KMS-11 (cell line): Measurements from ENCODE around the gene CX3CL1.

Experiments used
- H2AFZ ChIP-seq: fragments of 200-600 bp; sonication (generic); 2 replicates; pipeline ENCODE4 v1.6.1; 2016; ENCODE audit warnings: antibody characterized with exemption, mixed run types, low read depth
- H3K27ac ChIP-seq: fragments of 200-600 bp; sonication (generic); 2 replicates; pipeline ENCODE4 v1.6.1; 2016; ENCODE audit warnings: mild to moderate bottlenecking, mixed run types
- H3K27me3 ChIP-seq: fragments of 200-600 bp; sonication (generic); 2 replicates; pipeline ENCODE4 v1.6.1; 2017; ENCODE audit warnings: mild to moderate bottlenecking, low read depth, mixed run types, moderate library complexity; ENCODE audit not compliant: insufficient read depth
- H3K36me3 ChIP-seq: fragments of 200-600 bp; sonication (generic); 2 replicates; pipeline ENCODE4 v1.6.1; 2017; ENCODE audit warnings: mild to moderate bottlenecking, mixed run types; ENCODE audit not compliant: insufficient read depth
- H3K4me1 ChIP-seq: fragments of 200-600 bp; sonication (generic); 2 replicates; pipeline ENCODE4 v1.6.1; 2016; ENCODE audit warnings: mild to moderate bottlenecking, low read depth, mixed run types; ENCODE audit not compliant: poor library complexity, severe bottlenecking
- H3K4me2 ChIP-seq: fragments of 200-600 bp; sonication (generic); 2 replicates; pipeline ENCODE4 v1.7.0; 2016; ENCODE audit warnings: mild to moderate bottlenecking, mixed run types
- H3K4me3 ChIP-seq: fragments of 200-600 bp; sonication (generic); IDR thresholded peaks from 2 replicates; pipeline ENCODE4 v1.6.1; 2017; ENCODE audit warnings: low read depth, low read length, mixed read lengths; ENCODE audit not compliant: insufficient read depth
- H3K79me2 ChIP-seq: fragments of 200-600 bp; sonication (generic); 2 replicates; pipeline ENCODE4 v1.6.1; 2016; ENCODE audit warnings: low read depth, mixed run types; ENCODE audit not compliant: insufficient read depth
- H3K9ac ChIP-seq: fragments of 200-600 bp; sonication (generic); 2 replicates; pipeline ENCODE4 v1.6.1; 2016; ENCODE audit warnings: mild to moderate bottlenecking, mixed run types
- H4K20me1 ChIP-seq: fragments of 200-600 bp; sonication (generic); 2 replicates; pipeline ENCODE4 v1.6.1; 2016; ENCODE audit warnings: mild to moderate bottlenecking, mixed run types; ENCODE audit not compliant: insufficient read depth
- TF ChIP-seq, protein P1 (sequence below): fragments of 200-600 bp; sonication (generic); conservative IDR thresholded peaks from 2 replicates; pipeline ENCODE4 v1.6.1; 2017; ENCODE audit warnings: low read depth, mild to moderate bottlenecking, antibody characterized with exemption, low read length, moderate library complexity, mixed read lengths

CX3CL1 gene

DNA sequence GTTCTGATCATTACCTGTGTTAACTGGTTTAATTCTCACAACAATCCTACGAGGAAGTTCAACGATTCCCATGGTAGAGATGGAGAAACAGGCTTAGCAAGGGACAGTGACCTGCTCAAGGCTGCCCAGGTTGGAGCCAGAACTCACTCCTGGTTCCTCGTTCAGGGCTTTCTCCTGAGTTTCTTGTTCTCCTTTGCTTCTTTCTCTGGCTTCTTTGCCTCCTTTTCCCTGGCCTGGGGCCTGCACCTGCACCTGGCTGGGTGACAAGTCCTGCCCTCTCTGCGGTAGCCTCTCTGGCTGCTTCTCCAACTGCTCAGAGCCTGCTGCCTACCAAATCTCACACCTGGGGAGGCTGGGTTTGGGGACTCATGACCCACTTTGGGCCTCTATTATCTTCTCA lies 10.9 kb upstream of the CX3CL1 start:
- Histone ChIP-seq H3K4me1 (no peaks in the 10 kb centered on the region), H3K9ac (no peak overlapping the region), H3K4me3 (no peak overlapping the region), H3K79me2 (no peaks in the 10 kb centered on the region), H3K36me3 (no peaks in the 10 kb centered on the region), H3K4me2 (no peak overlapping the region), H2AFZ (no peak overlapping the region), H3K27ac (no peak overlapping the region), H4K20me1 (no peaks in the 10 kb centered on the region), H3K27me3 (no peaks in the 10 kb centered on the region)
- TF ChIP-seq, protein P1, sequence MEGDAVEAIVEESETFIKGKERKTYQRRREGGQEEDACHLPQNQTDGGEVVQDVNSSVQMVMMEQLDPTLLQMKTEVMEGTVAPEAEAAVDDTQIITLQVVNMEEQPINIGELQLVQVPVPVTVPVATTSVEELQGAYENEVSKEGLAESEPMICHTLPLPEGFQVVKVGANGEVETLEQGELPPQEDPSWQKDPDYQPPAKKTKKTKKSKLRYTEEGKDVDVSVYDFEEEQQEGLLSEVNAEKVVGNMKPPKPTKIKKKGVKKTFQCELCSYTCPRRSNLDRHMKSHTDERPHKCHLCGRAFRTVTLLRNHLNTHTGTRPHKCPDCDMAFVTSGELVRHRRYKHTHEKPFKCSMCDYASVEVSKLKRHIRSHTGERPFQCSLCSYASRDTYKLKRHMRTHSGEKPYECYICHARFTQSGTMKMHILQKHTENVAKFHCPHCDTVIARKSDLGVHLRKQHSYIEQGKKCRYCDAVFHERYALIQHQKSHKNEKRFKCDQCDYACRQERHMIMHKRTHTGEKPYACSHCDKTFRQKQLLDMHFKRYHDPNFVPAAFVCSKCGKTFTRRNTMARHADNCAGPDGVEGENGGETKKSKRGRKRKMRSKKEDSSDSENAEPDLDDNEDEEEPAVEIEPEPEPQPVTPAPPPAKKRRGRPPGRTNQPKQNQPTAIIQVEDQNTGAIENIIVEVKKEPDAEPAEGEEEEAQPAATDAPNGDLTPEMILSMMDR: no peak

DNA sequence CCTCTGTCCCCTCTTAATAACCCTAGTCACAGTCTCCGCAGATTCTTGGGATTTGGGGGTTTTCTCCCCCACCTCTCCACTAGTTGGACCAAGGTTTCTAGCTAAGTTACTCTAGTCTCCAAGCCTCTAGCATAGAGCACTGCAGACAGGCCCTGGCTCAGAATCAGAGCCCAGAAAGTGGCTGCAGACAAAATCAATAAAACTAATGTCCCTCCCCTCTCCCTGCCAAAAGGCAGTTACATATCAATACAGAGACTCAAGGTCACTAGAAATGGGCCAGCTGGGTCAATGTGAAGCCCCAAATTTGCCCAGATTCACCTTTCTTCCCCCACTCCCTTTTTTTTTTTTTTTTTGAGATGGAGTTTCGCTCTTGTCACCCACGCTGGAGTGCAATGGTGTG lies 8.1 kb upstream of the CX3CL1 start:
- no peak overlapping the region for H3K4me3 ChIP-seq
- H2AFZ ChIP-seq: no peak overlapping the region
- no peaks in the 10 kb centered on the region for H3K36me3 ChIP-seq
- H3K4me2 ChIP-seq: no peak overlapping the region
- no peaks in the 10 kb centered on the region for H3K79me2 ChIP-seq
- no peak overlapping the region for H3K9ac ChIP-seq
- H4K20me1 ChIP-seq: no peaks in the 10 kb centered on the region
- H3K27me3 ChIP-seq: no peaks in the 10 kb centered on the region
- H3K4me1 ChIP-seq: no peaks in the 10 kb centered on the region
- H3K27ac ChIP-seq: no peak overlapping the region
- TF ChIP-seq, protein P1: no peak

DNA sequence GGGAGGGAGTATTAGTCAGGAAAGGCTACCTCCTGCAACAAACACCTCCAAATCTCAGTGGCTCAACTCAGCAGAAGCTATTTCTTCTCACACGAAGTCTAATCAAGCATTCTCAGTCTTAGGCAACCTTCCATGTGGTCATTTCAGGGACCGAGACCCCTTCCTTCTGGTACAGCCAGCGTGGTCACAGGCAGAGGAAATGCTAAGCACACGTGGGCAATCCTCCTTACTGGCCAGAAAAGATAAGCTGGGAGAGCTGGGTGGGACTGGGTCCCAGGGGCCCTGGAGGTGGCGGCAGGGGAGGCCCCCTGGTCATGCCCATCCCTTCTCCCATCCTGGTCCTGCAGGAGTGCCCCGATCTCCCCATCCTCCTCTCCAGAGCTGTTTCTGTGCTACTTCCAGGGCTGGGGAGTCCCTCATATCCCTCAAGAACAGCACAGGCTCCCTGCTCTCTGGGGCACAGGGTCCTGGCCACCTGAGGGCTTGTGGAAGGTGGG lies 5.7 kb upstream of the CX3CL1 start:
- TF ChIP-seq, protein P1: no peak
- no peaks in the 10 kb centered on the region for H3K4me1 ChIP-seq
- H3K9ac ChIP-seq: no peak overlapping the region
- no peak overlapping the region for H3K27ac ChIP-seq
- H2AFZ ChIP-seq: no peak overlapping the region
- no peaks in the 10 kb centered on the region for H4K20me1 ChIP-seq
- no peak overlapping the region for H3K4me3 ChIP-seq
- H3K36me3 ChIP-seq: no peaks in the 10 kb centered on the region
- no peaks in the 10 kb centered on the region for H3K79me2 ChIP-seq
- no peaks in the 10 kb centered on the region for H3K27me3 ChIP-seq
- H3K4me2 ChIP-seq: no peak overlapping the region

DNA sequence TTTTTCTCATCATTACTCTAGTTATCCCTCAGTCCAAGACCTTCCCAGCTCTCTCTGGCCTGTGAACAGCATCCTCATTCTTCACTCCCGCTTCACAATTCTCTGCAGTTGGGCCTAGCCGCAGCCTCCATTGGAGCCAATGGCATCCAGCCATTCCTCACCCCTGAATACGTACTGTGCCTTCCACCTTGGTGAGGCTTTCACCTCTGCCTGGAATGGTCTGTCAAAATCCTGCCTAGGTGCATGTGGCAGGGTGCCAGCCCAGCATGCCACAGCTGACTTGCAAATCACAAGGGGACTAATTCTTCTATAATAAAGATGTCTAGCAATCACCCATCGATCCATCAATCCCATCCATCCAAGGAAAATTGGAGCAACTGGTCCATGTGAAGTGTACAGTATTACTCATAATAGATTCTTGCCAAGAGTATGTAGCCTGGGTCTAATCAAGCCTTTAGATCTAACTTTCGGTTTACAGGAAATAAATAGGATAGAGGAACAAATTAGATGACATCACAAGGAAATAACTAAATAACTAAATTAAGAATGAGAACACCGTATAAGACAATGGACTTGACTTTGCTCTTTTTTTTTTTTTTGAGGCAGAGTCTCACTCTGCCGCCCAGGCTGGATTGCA lies 5.1 kb upstream of the CX3CL1 start:
- Histone ChIP-seq H2AFZ (no peak overlapping the region), H3K27me3 (no peaks in the 10 kb centered on the region), H3K27ac (no peak overlapping the region), H3K4me1 (no peaks in the 10 kb centered on the region), H3K4me2 (no peak overlapping the region), H3K4me3 (no peak overlapping the region), H3K36me3 (no peaks in the 10 kb centered on the region), H3K79me2 (no peaks in the 10 kb centered on the region), H4K20me1 (no peaks in the 10 kb centered on the region), H3K9ac (no peak overlapping the region)
- TF ChIP-seq, protein P1: no peak
